PC-9 (cell line): ENCODE data around the gene ALX4. TPM values are rescaled to one million over a fixed set of nuclear protein-coding genes. Genes with fewer than 3 reads are reported as not detected.

ENCODE experiments used
- BruUV-seq: library from RNA; stranded (reverse); fragments of 400-500 nt; replicated peaks from 2 replicates; lab custom pipeline; 2021; lab: Mats Ljungman, UMichigan
- CTCF ChIA-PET: fragments of 300-600 bp; sonication (Branson Sonifier 250); formaldehyde crosslinking; loops from one replicate; lab custom pipeline; 2022; ENCODE audit warnings: antibody characterized with exemption; lab: Charles Lee
- POLR2A ChIA-PET: fragments of 300-600 bp; sonication (Branson Sonifier 250); formaldehyde crosslinking; loops from one replicate; lab custom pipeline; 2022; ENCODE audit warnings: antibody characterized with exemption; ENCODE audit not compliant: unreplicated experiment; lab: Charles Lee
- DNase-seq, 2 experiments: peaks; one replicate each; pipeline versions ENCODE4 v3.0.0 to v3.0.0-alpha.2; 2015 to 2022; ENCODE audit warnings: mixed read lengths in 1 of 2
- H2AFZ ChIP-seq: fragments of 200-600 bp; sonication (generic); 2 replicates; pipeline ENCODE4 v1.8.1; 2017; ENCODE audit warnings: antibody characterized with exemption
- H3F3A ChIP-seq: fragments of 200-600 bp; sonication (generic); 2 replicates; pipeline ENCODE4 v1.8.1; 2017; ENCODE audit warnings: antibody characterized with exemption, mild to moderate bottlenecking, low read depth; ENCODE audit not compliant: insufficient read depth
- H3K27ac ChIP-seq: fragments of 200-600 bp; sonication (generic); 2 replicates; pipeline ENCODE4 v1.6.1; 2016; ENCODE audit warnings: mixed run types
- H3K27me3 ChIP-seq: fragments of 200-600 bp; sonication (generic); 2 replicates; pipeline ENCODE4 v1.6.1; 2016; ENCODE audit warnings: low read depth, mixed run types; ENCODE audit not compliant: insufficient read depth
- H3K36me3 ChIP-seq: fragments of 200-600 bp; sonication (generic); 2 replicates; pipeline ENCODE4 v1.6.1; 2016; ENCODE audit warnings: low read depth, mixed run types
- H3K4me1 ChIP-seq: fragments of 200-600 bp; sonication (generic); replicated peaks from 2 replicates; pipeline ENCODE4 v1.6.1; 2016; ENCODE audit warnings: mixed run types; ENCODE audit not compliant: insufficient read depth
- H3K4me2 ChIP-seq: fragments of 200-600 bp; sonication (generic); 2 replicates; pipeline ENCODE4 v1.6.1; 2017; ENCODE audit warnings: mixed run types
- H3K4me3 ChIP-seq: fragments of 200-600 bp; sonication (generic); 2 replicates; pipeline ENCODE4 v1.6.1; 2016; ENCODE audit warnings: mixed run types
- H3K79me2 ChIP-seq: fragments of 200-600 bp; sonication (generic); 2 replicates; pipeline ENCODE4 v1.6.1; 2017; ENCODE audit warnings: low read depth, mixed run types
- H3K9me2 ChIP-seq: fragments of 200-600 bp; sonication (generic); 2 replicates; pipeline ENCODE4 v1.8.1; 2017; ENCODE audit warnings: mild to moderate bottlenecking; ENCODE audit not compliant: insufficient read depth
- H3K9me3 ChIP-seq: fragments of 200-600 bp; sonication (generic); 2 replicates; pipeline ENCODE4 v1.8.1; 2016; ENCODE audit warnings: low read depth; ENCODE audit not compliant: insufficient read depth
- H4K20me1 ChIP-seq: fragments of 200-600 bp; sonication (generic); 2 replicates; pipeline ENCODE4 v1.8.1; 2017; ENCODE audit not compliant: insufficient read depth
- EZH2 ChIP-seq: fragments of 200-600 bp; sonication (generic); IDR thresholded peaks from 2 replicates; pipeline ENCODE4 v1.8.0; 2017; ENCODE audit warnings: antibody characterized with exemption, low read depth
- intact Hi-C: fragments of 100-400 bp; cut with micrococcal nuclease; formaldehyde crosslinking; loops from one replicate; pipeline ENCODE4 v1.10.0; 2022; ENCODE audit not compliant: unreplicated experiment
- total RNA-seq: library from RNA; stranded (reverse); gene quantifications from 2 replicates; pipeline ENCODE4 v1.2.3, GENCODE V29; 2021
- TF ChIP-seq, protein P1 (sequence below): fragments of 200-600 bp; sonication (generic); conservative IDR thresholded peaks from 2 replicates; pipeline ENCODE4 v1.6.1; 2017; ENCODE audit warnings: mixed run types, antibody characterized with exemption, mild to moderate bottlenecking, moderate library complexity

Gene ALX4
- total RNA-seq, 1 experiment from 2014 or later = not detected

DNA sequence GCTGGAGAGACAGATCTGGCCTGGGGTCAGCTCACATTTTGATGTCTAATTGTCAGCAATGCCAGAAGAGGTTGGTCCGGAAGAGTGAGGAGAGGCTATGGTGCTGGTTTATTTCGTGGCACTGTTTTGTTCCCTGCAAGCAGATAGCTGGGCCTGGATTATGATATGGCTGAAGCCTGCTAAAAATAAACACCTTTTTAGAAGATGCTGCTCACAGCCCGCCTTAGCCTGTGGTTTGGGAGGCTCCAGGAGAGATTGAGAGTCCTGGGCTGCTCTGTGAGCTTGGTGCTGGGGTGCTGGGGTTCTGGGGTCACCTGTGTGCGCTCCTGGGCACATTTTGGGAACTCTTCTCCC, 29.6 kb upstream of the ALX4 start:
- Histone ChIP-seq H3F3A (no peaks in the 10 kb centered on the region), H4K20me1 (no peaks in the 10 kb centered on the region; the same call in 1 of the 2 replicates), H3K9me3 (no peaks in the 10 kb centered on the region), H2AFZ (no peak overlapping the region), H3K36me3 (no peaks in the 10 kb centered on the region), H3K27me3 (peaks cover 65% of the 10 kb centered on the region), H3K4me1 (no peaks in the 10 kb centered on the region), H3K27ac (no peak overlapping the region), H3K4me3 (no peak overlapping the region), H3K79me2 (no peaks in the 10 kb centered on the region), H3K9me2 (no peaks in the 10 kb centered on the region), H3K4me2 (no peak overlapping the region)
- intact Hi-C loops = no loop called here
- CTCF ChIA-PET = no interaction called here
- POLR2A ChIA-PET = no interaction called here
- no peak for TF ChIP-seq EZH2
- TF ChIP-seq, protein P1, sequence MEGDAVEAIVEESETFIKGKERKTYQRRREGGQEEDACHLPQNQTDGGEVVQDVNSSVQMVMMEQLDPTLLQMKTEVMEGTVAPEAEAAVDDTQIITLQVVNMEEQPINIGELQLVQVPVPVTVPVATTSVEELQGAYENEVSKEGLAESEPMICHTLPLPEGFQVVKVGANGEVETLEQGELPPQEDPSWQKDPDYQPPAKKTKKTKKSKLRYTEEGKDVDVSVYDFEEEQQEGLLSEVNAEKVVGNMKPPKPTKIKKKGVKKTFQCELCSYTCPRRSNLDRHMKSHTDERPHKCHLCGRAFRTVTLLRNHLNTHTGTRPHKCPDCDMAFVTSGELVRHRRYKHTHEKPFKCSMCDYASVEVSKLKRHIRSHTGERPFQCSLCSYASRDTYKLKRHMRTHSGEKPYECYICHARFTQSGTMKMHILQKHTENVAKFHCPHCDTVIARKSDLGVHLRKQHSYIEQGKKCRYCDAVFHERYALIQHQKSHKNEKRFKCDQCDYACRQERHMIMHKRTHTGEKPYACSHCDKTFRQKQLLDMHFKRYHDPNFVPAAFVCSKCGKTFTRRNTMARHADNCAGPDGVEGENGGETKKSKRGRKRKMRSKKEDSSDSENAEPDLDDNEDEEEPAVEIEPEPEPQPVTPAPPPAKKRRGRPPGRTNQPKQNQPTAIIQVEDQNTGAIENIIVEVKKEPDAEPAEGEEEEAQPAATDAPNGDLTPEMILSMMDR = no peak
- no TSS peak for BruUV-seq
- DNase-seq = no peak

DNA sequence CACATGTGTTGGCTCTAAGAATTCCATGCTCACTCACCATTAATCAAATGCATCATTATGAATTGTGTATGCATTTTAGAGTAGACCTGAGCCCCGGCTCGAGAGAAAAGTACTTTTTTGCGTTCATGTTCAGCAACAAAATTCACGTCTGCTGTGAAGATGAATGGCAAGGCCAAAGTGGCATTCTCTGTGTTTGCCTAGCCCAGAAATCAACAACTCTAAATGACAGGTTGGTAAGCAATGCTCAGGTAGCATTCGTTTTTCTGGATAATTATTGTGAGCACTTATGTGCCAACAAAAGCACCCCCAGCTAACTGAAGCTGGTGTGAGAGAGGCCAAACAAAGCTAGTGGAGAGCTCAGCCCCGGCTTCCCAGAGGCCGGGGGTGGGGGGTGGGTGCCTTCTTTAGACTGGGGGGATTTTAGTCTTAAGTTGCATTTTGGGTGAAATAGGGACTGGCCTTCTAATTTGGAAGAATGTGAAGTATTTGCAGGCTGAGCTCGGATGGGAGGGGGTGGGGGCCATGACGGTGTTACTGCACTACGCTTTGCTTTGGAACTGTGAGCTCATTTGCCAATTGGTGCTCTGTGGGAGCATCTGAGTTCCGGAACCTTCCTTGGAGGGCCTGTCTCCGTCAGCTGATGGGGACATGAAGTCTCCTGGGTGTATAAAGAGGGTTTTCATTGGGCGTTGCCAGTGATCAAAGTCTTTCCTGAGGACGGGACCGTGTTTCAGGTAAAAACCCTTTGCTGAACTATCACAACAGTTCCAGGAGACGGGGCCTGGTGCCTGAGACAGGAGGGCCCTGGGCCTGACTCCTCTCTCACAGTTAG, 29.0 kb upstream of the ALX4 start:
- Histone ChIP-seq H3K9me3 (no peaks in the 10 kb centered on the region), H3F3A (peaks cover 2% of the 10 kb centered on the region; the same call in 1 of the 2 replicates), H3K27ac (no peak overlapping the region), H3K4me1 (peaks cover 3% of the 10 kb centered on the region; the same call in 1 of the 2 replicates), H3K27me3 (peaks cover 59% of the 10 kb centered on the region), H3K79me2 (no peaks in the 10 kb centered on the region), H4K20me1 (no peaks in the 10 kb centered on the region; the same call in 1 of the 2 replicates), H2AFZ (no peak overlapping the region), H3K9me2 (no peaks in the 10 kb centered on the region), H3K36me3 (no peaks in the 10 kb centered on the region), H3K4me3 (no peak overlapping the region), H3K4me2 (no peak overlapping the region)
- CTCF ChIA-PET = no interaction called here
- intact Hi-C loops = no loop called here
- POLR2A ChIA-PET = no interaction called here
- DNase-seq = no peak
- TF ChIP-seq EZH2 = no peak
- TF ChIP-seq, protein P1 = no peak
- BruUV-seq = no TSS peak

DNA sequence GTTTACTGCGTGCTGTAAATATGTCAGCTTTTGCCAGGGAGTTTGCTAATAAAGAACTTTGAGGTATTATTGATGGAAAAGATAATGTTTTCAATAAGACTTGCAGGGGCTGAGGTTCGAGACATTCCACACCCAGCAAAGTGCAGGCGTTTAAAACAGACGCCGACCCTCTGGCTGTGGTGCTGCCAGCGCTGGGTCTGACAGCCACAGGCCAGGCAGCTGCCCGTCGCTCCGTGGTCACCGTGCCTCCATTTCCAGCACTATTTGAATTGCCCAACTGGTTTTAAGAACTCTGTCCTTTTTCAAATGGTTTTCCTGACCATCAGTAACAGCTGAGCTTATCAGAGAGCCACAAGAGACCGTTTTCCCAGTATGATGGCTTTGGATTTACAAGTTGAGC, 28.1 kb upstream of the ALX4 start:
- no peak for DNase-seq
- no peaks in the 10 kb centered on the region for H3K36me3 ChIP-seq
- no peaks in the 10 kb centered on the region for H3K79me2 ChIP-seq
- H3K27me3 ChIP-seq = peaks cover 55% of the 10 kb centered on the region
- no peak overlapping the region for H3K4me2 ChIP-seq
- H3K4me1 ChIP-seq = peaks cover 9% of the 10 kb centered on the region; the same call in 1 of the 2 replicates
- ChIA-PET POLR2A (no interaction called here), CTCF (interaction anchor here (0.7 kb wide), 1 partner anchor 218 kb away, joined by 4 read pairs; no protein-coding TSS in a partner anchor)
- intact Hi-C loops = no loop called here
- H3K27ac ChIP-seq = no peak overlapping the region
- TF ChIP-seq, protein P1 = no peak
- no peak for TF ChIP-seq EZH2
- H3K9me3 ChIP-seq = 0 out of 2 replicates have a peak, but pooled peaks cover 3% of the 10 kb centered on the region
- H3K4me3 ChIP-seq = no peak overlapping the region
- H4K20me1 ChIP-seq = no peaks in the 10 kb centered on the region
- H3F3A ChIP-seq = peaks cover 11% of the 10 kb centered on the region; the same call in 1 of the 2 replicates
- no peak overlapping the region for H2AFZ ChIP-seq
- H3K9me2 ChIP-seq = no peaks in the 10 kb centered on the region
- BruUV-seq = no TSS peak
